Transverse colon (tissue), 3 donors: Measurements from ENCODE around the gene BSDC1.

Experiments
- CTCF ChIP-seq, 5 experiments: fragments of 200-600 bp in 3 of 5; fragments of 450-650 bp in 2 of 5; sonication (generic) in 3 of 5; IDR thresholded peaks; 1 replicate in 2 of 5; 2 replicates in 3 of 5; pipeline ENCODE4 v1.5.1; 2016 to 2017; ENCODE audit warnings: antibody characterized with exemption in 5 of 5, inconsistent platforms in 3 of 5, mild to moderate bottlenecking in 2 of 5, moderate library complexity in 1 of 5
- POLR2A ChIP-seq: fragments of 450-650 bp; IDR thresholded peaks from one replicate; pipeline ENCODE4 v1.6.1; 2016; ENCODE audit warnings: antibody characterized with exemption, mild to moderate bottlenecking, moderate library complexity

- no peak for TF ChIP-seq POLR2A
- no peak for TF ChIP-seq CTCF (IDR thresholded peaks at IDR 0.05)
Observed at GRCh38 chr1:32399843-32400242, 5.6 kb upstream of the BSDC1 start.
